Right kidney (tissue), 1 donor: ENCODE results near the gene ZDHHC8.
A peak's percentile ranks its signal among the peaks of the same experiment; 100 is the strongest.

ENCODE experiments used
- DNase-seq: peaks from one replicate; pipeline ENCODE4 v3.0.0-alpha.2; 2016

The ZDHHC8 gene

GRCh38 chr22:20127869-20128618, 3.6 kb upstream of the ZDHHC8 start:
- DNase-seq, result no peak

- no peak for DNase-seq
Measured at GRCh38 chr22:20128619-20128901, 3.0 kb upstream of the ZDHHC8 start.

- DNase-seq, result no peak
Measured at GRCh38 chr22:20128902-20129746, 2.5 kb upstream of the ZDHHC8 start.

- DNase-seq, result no peak
Measured at GRCh38 chr22:20129747-20130014, 1.9 kb upstream of the ZDHHC8 start.

- no peak for DNase-seq
Measured at GRCh38 chr22:20130319-20130718, 1.3 kb upstream of the ZDHHC8 start.

GRCh38 chr22:20130731-20131596, 640 bp upstream of the ZDHHC8 start:
- DNase-seq, result peak; percentile 82

- DNase-seq, result peak; percentile 40
Measured at GRCh38 chr22:20131859-20132685, 468 bp downstream of the ZDHHC8 start.

- no peak for DNase-seq
Measured at GRCh38 chr22:20132686-20133246, 1.2 kb downstream of the ZDHHC8 start.

GRCh38 chr22:20133930-20134549, 2.4 kb downstream of the ZDHHC8 start:
- no peak for DNase-seq

- no peak for DNase-seq
Measured at GRCh38 chr22:20135265-20135664, 3.7 kb downstream of the ZDHHC8 start.

- no peak for DNase-seq
Measured at GRCh38 chr22:20135806-20136602, 4.4 kb downstream of the ZDHHC8 start.

GRCh38 chr22:20136603-20136873, 4.9 kb downstream of the ZDHHC8 start:
- DNase-seq, result no peak

GRCh38 chr22:20137113-20137512, 5.5 kb downstream of the ZDHHC8 start:
- no peak for DNase-seq

- no peak for DNase-seq
Measured at GRCh38 chr22:20137671-20138416, 6.2 kb downstream of the ZDHHC8 start.

GRCh38 chr22:20138417-20138738, 6.8 kb downstream of the ZDHHC8 start:
- DNase-seq, result no peak

GRCh38 chr22:20138868-20139267, 7.3 kb downstream of the ZDHHC8 start:
- no peak for DNase-seq

- no peak for DNase-seq
Measured at GRCh38 chr22:20139391-20140106, 7.9 kb downstream of the ZDHHC8 start.

- no peak for DNase-seq
Measured at GRCh38 chr22:20140107-20140445, 8.5 kb downstream of the ZDHHC8 start.

- no peak for DNase-seq
Measured at GRCh38 chr22:20140521-20140964, 8.9 kb downstream of the ZDHHC8 start.
